ENCODE measurements around the gene ADAMTS19. TPM values are rescaled to one million over a fixed set of nuclear protein-coding genes. Genes with fewer than 3 reads are reported as not detected.

The ADAMTS19 gene
- total and polyA plus RNA-seq, 8 donors = 0.05 to 18.0 (median 0.87) TPM; not detected in 4

- intact Hi-C loops (cut with DNase I; ENCODE audit: low total_unique reads) = no loop called here
Observed at GRCh38 chr5:129717751-129718310, 257.7 kb downstream of the ADAMTS19 start.

GRCh38 chr5:129718471-129719090 lies 258.5 kb downstream of the ADAMTS19 start:
- Histone ChIP-seq H3K27ac (no peak overlapping the region), H3K9me3 (no peaks in the 10 kb centered on the region), H3K4me1 (no peaks in the 10 kb centered on the region), H3K4me3 (no peak overlapping the region), H3K36me3 (no peaks in the 10 kb centered on the region), H3K27me3 (no peaks in the 10 kb centered on the region)
- no peak for TF ChIP-seq POLR2A (IDR thresholded peaks at IDR 0.05)
- TF ChIP-seq EP300 (IDR thresholded peaks at IDR 0.05) = no peak
- no peak for TF ChIP-seq POLR2AphosphoS5 (IDR thresholded peaks at IDR 0.05)
- TF ChIP-seq CTCF (IDR thresholded peaks at IDR 0.05) = no peak
- 78 to 94% (median 91%) methylated on average over 1 of the region's 1 CpG for WGBS, 5 donors
- peak in 1 of 2 donors; percentile 80 for DNase-seq
- intact Hi-C loops (cut with DNase I; ENCODE audit: low total_unique reads) = no loop called here

More at GRCh38 chr5:129717751-129718310, 257.7 kb downstream of the ADAMTS19 start:
- no peaks in the 10 kb centered on the region for H3K9me3 ChIP-seq
- TF ChIP-seq CTCF (IDR thresholded peaks at IDR 0.05) (no peak), POLR2AphosphoS5 (IDR thresholded peaks at IDR 0.05) (no peak), EP300 (IDR thresholded peaks at IDR 0.05) (no peak), POLR2A (IDR thresholded peaks at IDR 0.05) (no peak)
- H3K27ac ChIP-seq = no peak overlapping the region
- no peak overlapping the region for H3K4me3 ChIP-seq
- no peaks in the 10 kb centered on the region for H3K4me1 ChIP-seq
- DNase-seq = peak in 1 of 2 donors; percentile 10
- no peaks in the 10 kb centered on the region for H3K36me3 ChIP-seq
- no peaks in the 10 kb centered on the region for H3K27me3 ChIP-seq

GRCh38 chr5:129724222-129724621 lies 264.1 kb downstream of the ADAMTS19 start:
- no peaks in the 10 kb centered on the region for H3K27me3 ChIP-seq
- DNase-seq = no peak
- 15 to 38% (median 21%) methylated on average over 2 of the region's 2 CpGs for WGBS, 5 donors
- H3K9me3 ChIP-seq = no peaks in the 10 kb centered on the region
- H3K27ac ChIP-seq = no peak overlapping the region
- no peaks in the 10 kb centered on the region for H3K36me3 ChIP-seq
- no peak overlapping the region for H3K4me3 ChIP-seq
- H3K4me1 ChIP-seq = no peaks in the 10 kb centered on the region
- no peak for TF ChIP-seq POLR2A (IDR thresholded peaks at IDR 0.05)
- no peak for TF ChIP-seq CTCF (IDR thresholded peaks at IDR 0.05)
- TF ChIP-seq POLR2AphosphoS5 (IDR thresholded peaks at IDR 0.05) = no peak
- TF ChIP-seq EP300 (IDR thresholded peaks at IDR 0.05) = no peak
- intact Hi-C loops (cut with DNase I; ENCODE audit: low total_unique reads) = no loop called here

- TF ChIP-seq POLR2AphosphoS5 (IDR thresholded peaks at IDR 0.05) (no peak), POLR2A (IDR thresholded peaks at IDR 0.05) (no peak), EP300 (IDR thresholded peaks at IDR 0.05) (no peak), CTCF (IDR thresholded peaks at IDR 0.05) (no peak)
- Histone ChIP-seq H3K36me3 (no peaks in the 10 kb centered on the region), H3K9me3 (no peaks in the 10 kb centered on the region), H3K27ac (no peak overlapping the region), H3K27me3 (no peaks in the 10 kb centered on the region), H3K4me1 (no peaks in the 10 kb centered on the region), H3K4me3 (no peak overlapping the region)
- intact Hi-C loops (cut with DNase I; ENCODE audit: low total_unique reads) = no loop called here
- no peak for DNase-seq
- 87 to 98% (median 90%) methylated on average over 4 of the region's 4 CpGs for WGBS, 5 donors
Observed at GRCh38 chr5:129724647-129725046, 264.5 kb downstream of the ADAMTS19 start.
